ENCODE measurements around the gene TULP4.
"Not testable (repeated sequence)": the region's sequence is repeated elsewhere in the genome, so short reads cannot be mapped to it uniquely, and the experiment has no call there.

Gene TULP4

GRCh38 chr6:158379336-158379735, 67.1 kb downstream of the TULP4 start:
- no peak overlapping the region for H3K27ac Mint-ChIP-seq
- ATAC-seq = no peak
- no peak overlapping the region for H3K4me3 Mint-ChIP-seq
- no peaks in the 10 kb centered on the region for H3K9me3 Mint-ChIP-seq
- no peak for DNase-seq
- no peaks in the 10 kb centered on the region for H3K4me1 Mint-ChIP-seq
- no peaks in the 10 kb centered on the region for H3K27me3 Mint-ChIP-seq

DNA sequence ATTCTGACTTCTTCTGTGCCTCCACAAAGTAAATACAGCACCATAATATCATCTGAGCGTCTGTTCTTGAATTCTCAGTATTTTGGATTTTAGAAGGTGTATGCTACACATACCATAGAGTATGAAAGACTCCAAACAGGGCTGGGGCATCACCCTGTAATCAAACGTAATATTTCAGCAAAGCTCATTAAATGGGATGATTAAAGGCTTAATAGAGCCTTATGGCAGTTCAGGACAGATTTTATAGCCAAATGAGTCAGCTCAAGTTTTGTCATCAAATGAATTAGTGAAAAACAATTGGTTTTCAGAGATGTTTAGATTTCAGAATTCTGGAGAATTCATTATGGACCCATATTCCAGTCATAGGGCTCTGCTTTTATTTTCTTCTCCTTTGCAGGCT, 68.9 kb downstream of the TULP4 start:
- Mint-ChIP-seq H3K27ac (peak overlapping the region in 1 of 2 donors; percentile 68), H3K4me1 (no peaks in the 10 kb centered on the region), H3K27me3 (no peaks in the 10 kb centered on the region), H3K4me3 (no peak overlapping the region), H3K9me3 (no peaks in the 10 kb centered on the region)
- ATAC-seq (no peak), DNase-seq (no peak)

- Mint-ChIP-seq H3K27ac (no peak overlapping the region), H3K4me1 (no peaks in the 10 kb centered on the region), H3K9me3 (no peaks in the 10 kb centered on the region), H3K4me3 (no peak overlapping the region), H3K27me3 (no peaks in the 10 kb centered on the region)
- ATAC-seq (no peak), DNase-seq (no peak)
Observed at GRCh38 chr6:158382491-158382890, 70.2 kb downstream of the TULP4 start.

DNA sequence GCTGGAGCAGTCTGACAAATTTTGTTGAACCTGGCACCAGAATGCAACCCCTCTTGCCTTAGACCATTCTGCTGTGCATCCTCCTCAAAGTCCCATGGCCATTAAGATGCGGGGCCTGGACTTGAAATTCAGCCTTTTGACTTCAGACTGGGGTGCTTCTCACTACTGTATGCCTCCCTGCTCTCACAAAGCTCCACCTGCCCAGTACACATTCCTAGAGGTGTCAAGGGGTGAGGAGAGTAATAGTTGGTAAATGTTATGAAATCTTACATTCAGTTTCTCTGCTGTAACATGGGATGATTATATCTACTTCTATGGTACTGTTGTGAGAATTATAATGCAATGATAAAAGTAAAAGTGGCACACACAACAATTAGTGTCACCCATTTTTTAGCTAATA, 70.8 kb downstream of the TULP4 start:
- H3K27ac Mint-ChIP-seq = no peak overlapping the region
- ATAC-seq = no peak
- DNase-seq = no peak
- H3K4me1 Mint-ChIP-seq = no peaks in the 10 kb centered on the region
- no peaks in the 10 kb centered on the region for H3K9me3 Mint-ChIP-seq
- H3K27me3 Mint-ChIP-seq = no peaks in the 10 kb centered on the region
- H3K4me3 Mint-ChIP-seq = no peak overlapping the region

GRCh38 chr6:158383542-158383941, 71.3 kb downstream of the TULP4 start:
- ATAC-seq = no peak
- H3K4me1 Mint-ChIP-seq = no peaks in the 10 kb centered on the region
- no peak overlapping the region for H3K27ac Mint-ChIP-seq
- no peaks in the 10 kb centered on the region for H3K27me3 Mint-ChIP-seq
- no peak overlapping the region for H3K4me3 Mint-ChIP-seq
- DNase-seq = no peak
- H3K9me3 Mint-ChIP-seq = no peaks in the 10 kb centered on the region

- no peaks in the 10 kb centered on the region for H3K9me3 Mint-ChIP-seq
- DNase-seq = no peak
- no peak for ATAC-seq
- no peaks in the 10 kb centered on the region for H3K4me1 Mint-ChIP-seq
- H3K27me3 Mint-ChIP-seq = no peaks in the 10 kb centered on the region
- H3K27ac Mint-ChIP-seq = no peak overlapping the region
- H3K4me3 Mint-ChIP-seq = no peak overlapping the region
Observed at GRCh38 chr6:158384671-158385110, 72.4 kb downstream of the TULP4 start.

DNA sequence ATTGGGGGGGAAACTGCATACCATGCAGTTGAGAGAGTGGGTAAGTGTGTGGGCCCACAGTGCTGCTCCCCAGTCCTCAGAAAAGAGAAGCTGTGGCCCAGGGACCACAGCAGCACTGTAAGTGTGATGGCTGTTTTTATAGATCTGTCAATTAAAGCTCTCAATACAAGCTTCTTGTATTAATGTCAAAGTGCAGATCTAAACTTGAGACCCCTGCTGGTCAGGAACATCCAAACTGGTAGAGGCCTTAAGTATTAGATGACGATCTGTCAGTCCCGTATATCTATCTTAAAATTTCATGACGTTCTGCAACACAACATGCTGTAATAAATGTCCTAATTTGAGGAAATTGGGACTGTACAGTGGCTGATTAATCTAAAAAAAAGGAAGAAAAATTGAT, 74.8 kb downstream of the TULP4 start:
- no peaks in the 10 kb centered on the region for H3K4me1 Mint-ChIP-seq
- H3K9me3 Mint-ChIP-seq = peaks cover 0 to 4% of the 10 kb centered on the region in 2 donors
- ATAC-seq (no peak), DNase-seq (no peak)
- H3K4me3 Mint-ChIP-seq = no peak overlapping the region
- no peaks in the 10 kb centered on the region for H3K27me3 Mint-ChIP-seq
- no peak overlapping the region for H3K27ac Mint-ChIP-seq

GRCh38 chr6:158387578-158387977, 75.3 kb downstream of the TULP4 start:
- Mint-ChIP-seq H3K4me3 (no peak overlapping the region), H3K4me1 (no peaks in the 10 kb centered on the region), H3K27me3 (no peaks in the 10 kb centered on the region), H3K27ac (no peak overlapping the region), H3K9me3 (peaks cover 0 to 8% of the 10 kb centered on the region in 2 donors)
- ATAC-seq (no peak), DNase-seq (no peak)

DNA sequence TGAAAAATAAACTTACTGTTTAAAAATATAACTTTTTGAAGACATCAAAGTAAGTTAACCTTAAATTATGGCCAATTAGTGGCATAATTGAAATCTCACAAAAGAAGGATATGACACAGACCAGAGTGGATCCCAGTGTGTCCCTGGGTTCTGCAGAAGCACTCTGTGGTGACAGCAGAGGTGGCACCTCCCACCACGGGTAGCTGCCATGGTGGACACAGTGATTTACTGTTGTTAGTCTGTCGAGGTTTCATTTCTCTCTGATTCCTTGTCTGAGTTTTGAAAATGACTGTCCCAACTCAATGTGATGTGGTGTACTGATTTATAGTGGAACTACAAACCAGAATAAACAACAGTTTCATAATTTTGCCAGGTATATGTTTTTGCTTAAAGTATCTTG, 76.5 kb downstream of the TULP4 start:
- H3K4me3 Mint-ChIP-seq = no peak overlapping the region

GRCh38 chr6:158389193-158389919, 77.1 kb downstream of the TULP4 start:
- Mint-ChIP-seq H3K27ac (no peak overlapping the region), H3K9me3 (peaks cover 14 to 23% of the 10 kb centered on the region in 2 donors), H3K27me3 (no peaks in the 10 kb centered on the region), H3K4me1 (peaks cover 3% of the 10 kb centered on the region), H3K4me3 (no peak overlapping the region)
- DNase-seq (no peak), ATAC-seq (no peak)

More for the DNA sequence above, 76.5 kb downstream of the TULP4 start:
- H3K9me3 Mint-ChIP-seq = peaks cover 8 to 17% of the 10 kb centered on the region in 2 donors
- H3K27ac Mint-ChIP-seq = no peak overlapping the region
- DNase-seq = no peak
- peak; percentile 56 for ATAC-seq
- no peaks in the 10 kb centered on the region for H3K4me1 Mint-ChIP-seq
- no peaks in the 10 kb centered on the region for H3K27me3 Mint-ChIP-seq

GRCh38 chr6:158391276-158391675, 79.0 kb downstream of the TULP4 start:
- H3K27ac Mint-ChIP-seq = no peak overlapping the region

GRCh38 chr6:158391977-158392376, 79.7 kb downstream of the TULP4 start:
- H3K4me3 Mint-ChIP-seq, DNase-seq, H3K27me3 Mint-ChIP-seq, ATAC-seq, H3K27ac Mint-ChIP-seq, H3K4me1 Mint-ChIP-seq: not testable (repeated sequence)
- H3K9me3 Mint-ChIP-seq = peaks cover 21 to 24% of the 10 kb centered on the region in 2 donors

More at GRCh38 chr6:158391276-158391675, 79.0 kb downstream of the TULP4 start:
- DNase-seq (no peak), ATAC-seq (no peak)
- H3K27me3 Mint-ChIP-seq = no peaks in the 10 kb centered on the region
- H3K9me3 Mint-ChIP-seq = peaks cover 21 to 24% of the 10 kb centered on the region in 2 donors
- no peak overlapping the region for H3K4me3 Mint-ChIP-seq
- peaks cover 4% of the 10 kb centered on the region for H3K4me1 Mint-ChIP-seq

GRCh38 chr6:158396136-158396535, 83.9 kb downstream of the TULP4 start:
- Mint-ChIP-seq H3K9me3 (peaks cover 21 to 24% of the 10 kb centered on the region in 2 donors), H3K27ac (no peak overlapping the region)
- no peak for ATAC-seq

DNA sequence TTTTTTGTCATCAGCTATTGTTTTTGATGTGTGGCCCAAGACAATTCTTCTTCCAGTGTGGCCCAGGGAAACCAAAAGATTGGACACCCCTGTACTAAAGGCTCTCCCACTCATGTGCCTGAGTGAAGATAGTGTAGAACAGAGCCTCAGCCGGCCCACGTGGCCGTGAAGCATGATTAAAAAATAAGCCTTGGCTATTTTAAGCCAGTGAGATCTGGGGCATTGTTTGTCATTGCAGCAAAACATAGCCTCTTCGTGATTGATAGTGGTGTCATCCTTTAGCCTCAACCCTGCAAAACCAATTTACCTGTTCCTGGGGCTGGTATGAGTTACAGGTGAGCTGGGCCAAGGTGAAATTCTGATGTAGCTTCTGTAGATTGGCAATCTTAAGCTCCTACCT, 85.3 kb downstream of the TULP4 start:
- no peak overlapping the region for H3K27ac Mint-ChIP-seq
- ATAC-seq = no peak
- H3K4me1 Mint-ChIP-seq = peaks cover 4% of the 10 kb centered on the region
- DNase-seq = no peak
- peaks cover 16 to 21% of the 10 kb centered on the region in 2 donors for H3K9me3 Mint-ChIP-seq
- H3K27me3 Mint-ChIP-seq = no peaks in the 10 kb centered on the region
- H3K4me3 Mint-ChIP-seq = no peak overlapping the region

More at GRCh38 chr6:158396136-158396535, 83.9 kb downstream of the TULP4 start:
- no peak overlapping the region for H3K4me3 Mint-ChIP-seq
- no peaks in the 10 kb centered on the region for H3K27me3 Mint-ChIP-seq
- DNase-seq = no peak
- peaks cover 4% of the 10 kb centered on the region for H3K4me1 Mint-ChIP-seq

DNA sequence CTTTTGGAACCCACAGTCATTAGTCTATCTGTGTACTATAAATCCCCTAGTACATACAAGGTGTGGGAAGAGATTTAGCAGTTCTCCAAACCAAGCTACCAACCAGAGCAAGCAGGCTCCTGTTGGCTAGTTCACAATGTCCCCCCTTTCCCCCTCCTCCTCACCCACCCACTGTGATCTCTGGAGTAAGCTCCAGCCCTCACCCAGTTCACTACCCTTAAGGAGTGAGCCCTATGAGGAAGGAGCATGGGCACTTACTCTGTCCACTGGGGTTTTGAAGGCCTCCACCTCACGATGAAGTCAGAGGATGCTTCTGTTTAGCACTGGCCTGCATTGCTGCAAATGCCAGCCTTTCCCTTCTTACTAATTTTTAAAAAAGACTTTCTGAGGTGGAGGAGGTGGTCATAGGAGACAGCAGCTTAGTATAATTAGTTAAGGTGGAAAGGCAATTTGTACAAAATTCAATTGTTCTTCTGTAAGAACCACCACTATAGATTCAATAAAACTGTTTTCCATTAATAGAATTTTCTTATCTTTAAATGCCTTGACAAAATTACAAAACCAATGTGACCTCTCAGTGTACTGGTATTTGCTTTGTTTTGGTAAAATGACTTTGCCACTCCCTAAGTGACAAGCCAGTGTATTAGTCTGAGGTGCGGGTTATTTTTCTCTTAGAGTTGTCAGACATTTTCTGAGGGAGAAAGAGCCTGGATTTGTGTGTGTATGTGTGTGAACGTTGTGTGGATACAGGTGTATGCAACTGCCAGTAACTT, 86.2 kb downstream of the TULP4 start:
- H3K4me3 Mint-ChIP-seq = no peak overlapping the region
- H3K4me1 Mint-ChIP-seq = peaks cover 4% of the 10 kb centered on the region
- ATAC-seq = no peak
- no peaks in the 10 kb centered on the region for H3K27me3 Mint-ChIP-seq
- DNase-seq = no peak
- H3K9me3 Mint-ChIP-seq = peaks cover 10 to 16% of the 10 kb centered on the region in 2 donors
- no peak overlapping the region for H3K27ac Mint-ChIP-seq

DNA sequence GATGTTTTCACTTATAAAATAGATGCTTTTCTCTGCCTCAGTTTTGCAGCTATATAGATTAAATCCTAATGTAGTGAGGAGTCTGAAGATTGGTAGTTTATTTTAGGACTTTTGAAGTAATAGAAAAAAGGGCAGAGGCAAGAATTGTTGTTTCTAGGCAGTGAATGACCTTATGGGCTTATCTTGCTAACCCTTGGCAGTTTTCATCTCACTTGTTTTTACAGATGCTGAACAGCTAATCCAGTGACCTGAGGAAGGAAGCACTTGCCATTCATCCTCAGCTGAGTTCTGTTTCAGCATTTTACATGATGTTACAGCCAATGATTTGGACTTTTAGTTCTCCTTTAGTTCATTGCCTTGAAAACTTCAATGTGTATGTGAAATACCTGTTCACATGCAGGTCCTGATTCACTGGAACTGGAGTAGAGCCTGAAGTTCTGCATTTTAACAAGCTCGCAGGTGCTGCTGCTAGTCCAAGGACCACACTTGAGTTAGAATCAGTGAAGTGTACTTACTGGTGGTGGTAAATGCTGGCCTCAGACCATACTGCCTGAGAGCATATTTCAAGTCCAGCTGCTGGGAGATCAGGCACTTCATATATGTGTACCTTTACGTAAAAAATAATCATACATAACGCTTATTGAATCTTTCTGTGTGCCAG, 86.9 kb downstream of the TULP4 start:
- Mint-ChIP-seq H3K27ac (no peak overlapping the region), H3K4me3 (no peak overlapping the region)

More for the DNA sequence above, 86.9 kb downstream of the TULP4 start:
- Mint-ChIP-seq H3K4me1 (peaks cover 3% of the 10 kb centered on the region), H3K9me3 (peaks cover 2 to 9% of the 10 kb centered on the region in 2 donors), H3K27me3 (no peaks in the 10 kb centered on the region)
- ATAC-seq (no peak), DNase-seq (no peak)

All from stimulated activated naive CD8-positive, alpha-beta T cell treated with anti-CD3 and anti-CD28 coated beads, Interleukin-15, amount 100 ng/mL, for 72 hours (primary cell).